H1 (cell line): ENCODE data around the gene HIGD1B. TPM values are rescaled to one million over a fixed set of nuclear protein-coding genes. Genes with fewer than 3 reads are reported as not detected.

ENCODE experiments used
- CBX5 ChIP-seq: fragments of 300-800, 300-1000 bp; sonication (generic); IDR thresholded peaks from 2 replicates; pipeline ENCODE4 v1.7.1; 2016; ENCODE audit warnings: antibody characterized with exemption, low read length, low read depth
- CEBPB ChIP-seq: IDR thresholded peaks from 2 replicates; pipeline ENCODE4 v1.6.1; 2012; ENCODE audit warnings: low read depth, low read length
- CHD1 ChIP-seq: IDR thresholded peaks from 2 replicates; pipeline ENCODE4 v1.6.1; 2012; ENCODE audit warnings: low read depth, low read length, improper control_type of control experiment
- KDM1A ChIP-seq: fragments of 200-600, 300-600 bp; sonication (generic); IDR thresholded peaks from 2 replicates; pipeline ENCODE4 v1.7.1; 2016; ENCODE audit warnings: mild to moderate bottlenecking, low read length, borderline replicate concordance
- KDM4A ChIP-seq: IDR thresholded peaks from one replicate; pipeline ENCODE4 v1.7.1; 2012; ENCODE audit warnings: low read depth, mild to moderate bottlenecking, moderate library complexity, low read length, inconsistent platforms; ENCODE audit not compliant: severe bottlenecking
- MAFK ChIP-seq: IDR thresholded peaks from 2 replicates; pipeline ENCODE4 v1.6.1; 2012; ENCODE audit warnings: low read depth, mild to moderate bottlenecking, improper control_type of control experiment, low read length
- POLR2A ChIP-seq, 2 experiments: IDR thresholded peaks; 1 replicate in 1 of 2; 2 replicates in 1 of 2; pipeline ENCODE4 v1.6.1; 2011; ENCODE audit warnings: low read depth in 2 of 2, low read length in 2 of 2, mild to moderate bottlenecking in 2 of 2; ENCODE audit errors: control extremely low read depth in 1 of 2
- polyA plus RNA-seq, 7 experiments: library from polyadenylated mRNA; depleted of rRNA in 3 of 7; stranded (reverse) in 5 of 7; unstranded in 2 of 7; fragments of >200 nt in 5 of 7; fragments of 200-250 nt in 2 of 7; gene quantifications; 1 replicate in 5 of 7; 2 replicates in 1 of 7; 4 replicates in 1 of 7; pipeline versions ENCODE4 v1.2.1 to v1.2.3, GENCODE V29; 2011 to 2013; ENCODE audit warnings: missing spikeins in 2 of 7, mixed read lengths in 2 of 7
- total RNA-seq: library from RNA; stranded (reverse); fragmentation: NEBNext Ultra II Directional; extraction: Animal tissue kit (Norgen Biotek cat#: 25700); gene quantifications from 2 replicates; pipeline ENCODE4 v1.2.1, GENCODE V29; 2021
- TF ChIP-seq, protein P1 (sequence below): fragments of 300-600 bp; sonication (generic); IDR thresholded peaks from 2 replicates; pipeline ENCODE4 v1.7.1; 2012; ENCODE audit warnings: low read length, moderate library complexity, mild to moderate bottlenecking, inconsistent platforms; ENCODE audit not compliant: insufficient replicate concordance
- TF ChIP-seq, protein P2 (sequence below): IDR thresholded peaks from 2 replicates; pipeline ENCODE4 v1.6.1; 2012; ENCODE audit warnings: inconsistent platforms
- TF ChIP-seq, protein P3 (sequence below): IDR thresholded peaks from 2 replicates; pipeline ENCODE4 v1.6.1; 2012; ENCODE audit warnings: inconsistent platforms

HIGD1B gene
- total and polyA plus RNA-seq, 2 of the 8 experiments (the other 6 are each of a cell fraction or from before 2014, with no cell fraction given), result not detected

DNA sequence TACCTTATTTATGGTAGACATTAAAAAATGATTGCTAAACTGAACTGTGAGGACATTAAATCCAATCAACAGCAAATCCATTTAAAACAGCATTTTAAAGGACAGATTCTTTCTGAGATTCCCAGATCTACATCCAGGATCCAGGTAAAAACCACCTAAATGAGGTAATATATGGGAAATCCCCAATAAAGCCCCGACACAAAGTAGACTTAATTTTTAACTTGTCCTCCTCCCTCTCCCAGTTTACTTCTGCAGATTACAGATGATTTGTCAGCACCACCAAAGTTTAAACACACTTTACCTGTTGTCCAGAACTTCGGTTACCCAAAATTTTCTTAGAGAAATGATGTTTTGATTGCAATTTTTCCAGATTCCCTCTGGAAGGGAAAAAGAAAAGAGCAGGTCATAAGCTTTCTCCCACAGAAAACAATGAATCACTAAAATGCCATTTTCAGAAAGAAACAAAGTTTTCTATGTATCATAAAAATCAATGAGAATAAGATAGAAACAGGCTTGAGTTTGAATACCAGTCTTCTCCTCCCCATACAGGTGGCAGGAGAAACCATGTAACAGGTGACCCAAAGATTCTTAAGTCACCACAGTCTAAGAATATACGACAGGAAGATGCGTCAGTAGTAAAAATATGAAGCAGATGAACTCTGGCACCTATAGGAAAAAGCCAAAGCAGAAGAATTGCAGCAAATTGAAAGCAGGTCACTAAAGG lies 40.4 kb upstream of the HIGD1B start (continued):
- TF ChIP-seq, protein P1, sequence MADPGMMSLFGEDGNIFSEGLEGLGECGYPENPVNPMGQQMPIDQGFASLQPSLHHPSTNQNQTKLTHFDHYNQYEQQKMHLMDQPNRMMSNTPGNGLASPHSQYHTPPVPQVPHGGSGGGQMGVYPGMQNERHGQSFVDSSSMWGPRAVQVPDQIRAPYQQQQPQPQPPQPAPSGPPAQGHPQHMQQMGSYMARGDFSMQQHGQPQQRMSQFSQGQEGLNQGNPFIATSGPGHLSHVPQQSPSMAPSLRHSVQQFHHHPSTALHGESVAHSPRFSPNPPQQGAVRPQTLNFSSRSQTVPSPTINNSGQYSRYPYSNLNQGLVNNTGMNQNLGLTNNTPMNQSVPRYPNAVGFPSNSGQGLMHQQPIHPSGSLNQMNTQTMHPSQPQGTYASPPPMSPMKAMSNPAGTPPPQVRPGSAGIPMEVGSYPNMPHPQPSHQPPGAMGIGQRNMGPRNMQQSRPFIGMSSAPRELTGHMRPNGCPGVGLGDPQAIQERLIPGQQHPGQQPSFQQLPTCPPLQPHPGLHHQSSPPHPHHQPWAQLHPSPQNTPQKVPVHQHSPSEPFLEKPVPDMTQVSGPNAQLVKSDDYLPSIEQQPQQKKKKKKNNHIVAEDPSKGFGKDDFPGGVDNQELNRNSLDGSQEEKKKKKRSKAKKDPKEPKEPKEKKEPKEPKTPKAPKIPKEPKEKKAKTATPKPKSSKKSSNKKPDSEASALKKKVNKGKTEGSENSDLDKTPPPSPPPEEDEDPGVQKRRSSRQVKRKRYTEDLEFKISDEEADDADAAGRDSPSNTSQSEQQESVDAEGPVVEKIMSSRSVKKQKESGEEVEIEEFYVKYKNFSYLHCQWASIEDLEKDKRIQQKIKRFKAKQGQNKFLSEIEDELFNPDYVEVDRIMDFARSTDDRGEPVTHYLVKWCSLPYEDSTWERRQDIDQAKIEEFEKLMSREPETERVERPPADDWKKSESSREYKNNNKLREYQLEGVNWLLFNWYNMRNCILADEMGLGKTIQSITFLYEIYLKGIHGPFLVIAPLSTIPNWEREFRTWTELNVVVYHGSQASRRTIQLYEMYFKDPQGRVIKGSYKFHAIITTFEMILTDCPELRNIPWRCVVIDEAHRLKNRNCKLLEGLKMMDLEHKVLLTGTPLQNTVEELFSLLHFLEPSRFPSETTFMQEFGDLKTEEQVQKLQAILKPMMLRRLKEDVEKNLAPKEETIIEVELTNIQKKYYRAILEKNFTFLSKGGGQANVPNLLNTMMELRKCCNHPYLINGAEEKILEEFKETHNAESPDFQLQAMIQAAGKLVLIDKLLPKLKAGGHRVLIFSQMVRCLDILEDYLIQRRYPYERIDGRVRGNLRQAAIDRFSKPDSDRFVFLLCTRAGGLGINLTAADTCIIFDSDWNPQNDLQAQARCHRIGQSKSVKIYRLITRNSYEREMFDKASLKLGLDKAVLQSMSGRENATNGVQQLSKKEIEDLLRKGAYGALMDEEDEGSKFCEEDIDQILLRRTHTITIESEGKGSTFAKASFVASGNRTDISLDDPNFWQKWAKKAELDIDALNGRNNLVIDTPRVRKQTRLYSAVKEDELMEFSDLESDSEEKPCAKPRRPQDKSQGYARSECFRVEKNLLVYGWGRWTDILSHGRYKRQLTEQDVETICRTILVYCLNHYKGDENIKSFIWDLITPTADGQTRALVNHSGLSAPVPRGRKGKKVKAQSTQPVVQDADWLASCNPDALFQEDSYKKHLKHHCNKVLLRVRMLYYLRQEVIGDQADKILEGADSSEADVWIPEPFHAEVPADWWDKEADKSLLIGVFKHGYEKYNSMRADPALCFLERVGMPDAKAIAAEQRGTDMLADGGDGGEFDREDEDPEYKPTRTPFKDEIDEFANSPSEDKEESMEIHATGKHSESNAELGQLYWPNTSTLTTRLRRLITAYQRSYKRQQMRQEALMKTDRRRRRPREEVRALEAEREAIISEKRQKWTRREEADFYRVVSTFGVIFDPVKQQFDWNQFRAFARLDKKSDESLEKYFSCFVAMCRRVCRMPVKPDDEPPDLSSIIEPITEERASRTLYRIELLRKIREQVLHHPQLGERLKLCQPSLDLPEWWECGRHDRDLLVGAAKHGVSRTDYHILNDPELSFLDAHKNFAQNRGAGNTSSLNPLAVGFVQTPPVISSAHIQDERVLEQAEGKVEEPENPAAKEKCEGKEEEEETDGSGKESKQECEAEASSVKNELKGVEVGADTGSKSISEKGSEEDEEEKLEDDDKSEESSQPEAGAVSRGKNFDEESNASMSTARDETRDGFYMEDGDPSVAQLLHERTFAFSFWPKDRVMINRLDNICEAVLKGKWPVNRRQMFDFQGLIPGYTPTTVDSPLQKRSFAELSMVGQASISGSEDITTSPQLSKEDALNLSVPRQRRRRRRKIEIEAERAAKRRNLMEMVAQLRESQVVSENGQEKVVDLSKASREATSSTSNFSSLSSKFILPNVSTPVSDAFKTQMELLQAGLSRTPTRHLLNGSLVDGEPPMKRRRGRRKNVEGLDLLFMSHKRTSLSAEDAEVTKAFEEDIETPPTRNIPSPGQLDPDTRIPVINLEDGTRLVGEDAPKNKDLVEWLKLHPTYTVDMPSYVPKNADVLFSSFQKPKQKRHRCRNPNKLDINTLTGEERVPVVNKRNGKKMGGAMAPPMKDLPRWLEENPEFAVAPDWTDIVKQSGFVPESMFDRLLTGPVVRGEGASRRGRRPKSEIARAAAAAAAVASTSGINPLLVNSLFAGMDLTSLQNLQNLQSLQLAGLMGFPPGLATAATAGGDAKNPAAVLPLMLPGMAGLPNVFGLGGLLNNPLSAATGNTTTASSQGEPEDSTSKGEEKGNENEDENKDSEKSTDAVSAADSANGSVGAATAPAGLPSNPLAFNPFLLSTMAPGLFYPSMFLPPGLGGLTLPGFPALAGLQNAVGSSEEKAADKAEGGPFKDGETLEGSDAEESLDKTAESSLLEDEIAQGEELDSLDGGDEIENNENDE, result no peak
- TF ChIP-seq CBX5, result no peak
- TF ChIP-seq KDM4A, result no peak
- no peak for TF ChIP-seq MAFK
- TF ChIP-seq KDM1A, result no peak
- TF ChIP-seq CHD1, result no peak
- no peak for TF ChIP-seq CEBPB
- TF ChIP-seq, protein P2, sequence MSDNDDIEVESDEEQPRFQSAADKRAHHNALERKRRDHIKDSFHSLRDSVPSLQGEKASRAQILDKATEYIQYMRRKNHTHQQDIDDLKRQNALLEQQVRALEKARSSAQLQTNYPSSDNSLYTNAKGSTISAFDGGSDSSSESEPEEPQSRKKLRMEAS, result no peak
- TF ChIP-seq POLR2A (IDR thresholded peaks at IDR 0.05; ENCODE audit: control extremely low read depth in 1 of 2, low read depth in 2 of 2, low read length in 2 of 2), result no peak
- TF ChIP-seq, protein P3, sequence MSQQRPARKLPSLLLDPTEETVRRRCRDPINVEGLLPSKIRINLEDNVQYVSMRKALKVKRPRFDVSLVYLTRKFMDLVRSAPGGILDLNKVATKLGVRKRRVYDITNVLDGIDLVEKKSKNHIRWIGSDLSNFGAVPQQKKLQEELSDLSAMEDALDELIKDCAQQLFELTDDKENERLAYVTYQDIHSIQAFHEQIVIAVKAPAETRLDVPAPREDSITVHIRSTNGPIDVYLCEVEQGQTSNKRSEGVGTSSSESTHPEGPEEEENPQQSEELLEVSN, result no peak
